GM12878 (cell line): Measurements from ENCODE around the gene DTD1. TPM values are rescaled to one million over a fixed set of nuclear protein-coding genes. Genes with fewer than 3 reads are reported as not detected.

Experiments used
- ATAC-seq: fragments of 200-7000 bp; cut with Tn5 transposase; 3 replicates; pipeline ENCODE4 v1.9.1; 2020; ENCODE audit warnings: mild to moderate bottlenecking, moderate library complexity
- BruUV-seq: library from RNA; stranded (reverse); fragments of 400-500 nt; replicated peaks from 2 replicates; lab custom pipeline; 2021; lab: Mats Ljungman, UMichigan
- CTCF ChIA-PET: fragments of 300-600 bp; sonication (Branson Sonifier 250); formaldehyde crosslinking; extraction: SDS; loops from one replicate; lab custom pipeline; 2021; ENCODE audit warnings: inconsistent platforms; lab: Yijun Ruan, JAX
- POLR2A ChIA-PET: fragments of 350-600 bp; formaldehyde crosslinking; extraction: SDS; loops from one replicate; lab custom pipeline; 2021; ENCODE audit warnings: inconsistent platforms; lab: Charles Lee
- RAD21 ChIA-PET: fragments of 300-600 bp; sonication (Branson Sonifier 250); formaldehyde crosslinking; loops from one replicate; lab custom pipeline; 2023; ENCODE audit warnings: antibody characterized with exemption; ENCODE audit not compliant: unreplicated experiment; lab: Charles Lee
- SMC1A ChIA-PET: fragments of 300-600 bp; sonication (Branson Sonifier 250); formaldehyde crosslinking; loops from one replicate; lab custom pipeline; 2023; ENCODE audit not compliant: unreplicated experiment, uncharacterized antibody; lab: Charles Lee
- DNase-seq: peaks from one replicate; pipeline ENCODE4 v3.0.0-alpha.2; 2011; ENCODE audit warnings: low read depth, low spot score
- FAIRE-seq: peaks from 3 replicates; lab custom pipeline; 2011; peaks lifted over from hg19 to GRCh38; lab: Jason Lieb, UNC
- H2AFZ ChIP-seq: 2 replicates; pipeline ENCODE4 v1.6.0; 2011; ENCODE audit warnings: low read depth, low read length, control low read depth; ENCODE audit not compliant: control insufficient read depth
- H3K27ac ChIP-seq: 2 replicates; pipeline ENCODE4 v1.5.1; 2011; ENCODE audit warnings: control low read depth; ENCODE audit not compliant: control insufficient read depth, insufficient read depth
- H3K27me3 ChIP-seq, 2 experiments: replicated peaks in 1 of 2; 2 replicates each; pipeline versions ENCODE4 v1.6.0 to v1.6.1; 2011; ENCODE audit warnings: low read length in 1 of 2; ENCODE audit not compliant: control insufficient read depth in 2 of 2, insufficient read depth in 2 of 2
- H3K36me3 ChIP-seq, 2 experiments: 2 replicates each; pipeline ENCODE4 v1.5.1; 2011; ENCODE audit warnings: low read length in 1 of 2; ENCODE audit not compliant: control insufficient read depth in 2 of 2, insufficient read depth in 2 of 2
- H3K4me1 ChIP-seq: 2 replicates; pipeline ENCODE4 v1.6.1; 2011; ENCODE audit warnings: mild to moderate bottlenecking, low read length, moderate library complexity, mixed read lengths; ENCODE audit not compliant: control insufficient read depth, insufficient read depth
- H3K4me2 ChIP-seq: 2 replicates; pipeline ENCODE4 v1.6.0; 2011; ENCODE audit warnings: control low read depth; ENCODE audit not compliant: control insufficient read depth, insufficient read depth
- H3K4me3 ChIP-seq: fragments of 200-600 bp; sonication (generic); 2 replicates; pipeline ENCODE4 v1.5.1; 2016
- H3K79me2 ChIP-seq: 2 replicates; pipeline ENCODE4 v1.6.0; 2011; ENCODE audit warnings: low read length; ENCODE audit not compliant: control insufficient read depth, insufficient read depth
- H3K9ac ChIP-seq: 2 replicates; pipeline ENCODE4 v1.8.0; 2011; ENCODE audit warnings: low read length, control low read depth, mixed read lengths; ENCODE audit not compliant: control insufficient read depth, insufficient read depth
- H3K9me3 ChIP-seq: replicated peaks from 3 replicates; pipeline ENCODE4 v1.5.1; 2011; ENCODE audit warnings: mild to moderate bottlenecking, low read length; ENCODE audit not compliant: control insufficient read depth, insufficient read depth
- H4K20me1 ChIP-seq: 2 replicates; pipeline ENCODE4 v1.6.0; 2011; ENCODE audit not compliant: control insufficient read depth, insufficient read depth
- CBFB ChIP-seq: IDR thresholded peaks from 2 replicates; pipeline ENCODE4 v1.6.1; 2016; ENCODE audit warnings: antibody characterized with exemption, low read depth
- NFXL1 ChIP-seq: fragments of 450-650 bp; IDR thresholded peaks from 2 replicates; pipeline ENCODE4 v1.6.1; 2017; ENCODE audit warnings: antibody characterized with exemption, mild to moderate bottlenecking, borderline replicate concordance
- NR2C2 ChIP-seq: IDR thresholded peaks from 2 replicates; pipeline ENCODE4 v1.6.1; 2011; ENCODE audit warnings: borderline replicate concordance, low read depth; ENCODE audit not compliant: control insufficient read depth, insufficient read length
- NR2F1 ChIP-seq: fragments of 450-650 bp; conservative IDR thresholded peaks from 2 replicates; pipeline ENCODE4 v1.6.1; 2017; ENCODE audit warnings: mild to moderate bottlenecking
- POLR2A ChIP-seq: IDR thresholded peaks from 2 replicates; pipeline ENCODE4 v1.6.1; 2011; ENCODE audit warnings: low read depth, mild to moderate bottlenecking, low read length
- RAD21 ChIP-seq: IDR thresholded peaks from 2 replicates; pipeline ENCODE4 v1.6.1; 2011; ENCODE audit warnings: mild to moderate bottlenecking, low read depth, low read length, moderate library complexity; ENCODE audit not compliant: insufficient read depth
- RAD51 ChIP-seq: fragments of 450-650 bp; IDR thresholded peaks from 2 replicates; pipeline ENCODE4 v1.6.1; 2016; ENCODE audit warnings: moderate library complexity, mild to moderate bottlenecking, inconsistent platforms
- SUZ12 ChIP-seq: fragments of 200-600 bp; sonication (generic); IDR thresholded peaks from one replicate; pipeline ENCODE4 v1.6.1; 2018; ENCODE audit warnings: antibody characterized with exemption, mild to moderate bottlenecking; ENCODE audit not compliant: unreplicated experiment
- TCF7 ChIP-seq: IDR thresholded peaks from 2 replicates; pipeline ENCODE4 v1.6.1; 2014; ENCODE audit warnings: antibody characterized with exemption, borderline replicate concordance
- ZSCAN29 ChIP-seq: fragments of 450-650 bp; IDR thresholded peaks from 2 replicates; pipeline ENCODE4 v1.6.1; 2017; ENCODE audit warnings: mild to moderate bottlenecking, moderate library complexity
- ZZZ3 ChIP-seq: IDR thresholded peaks from 2 replicates; pipeline ENCODE4 v1.6.1; 2011; ENCODE audit warnings: low read depth; ENCODE audit not compliant: control insufficient read depth, insufficient read length
- WGBS: methylation state at CpG from one replicate; pipeline ENCODE4 v1.1.6; 2016; ENCODE audit warnings: low lambda C conversion rate; ENCODE audit not compliant: insufficient replicate concordance, insufficient coverage; ENCODE audit errors: missing lambda C conversion rate; 5-methylcytosine and 5-hydroxymethylcytosine counted together
- in situ Hi-C: fragments of 300-500 bp; cut with MboI; formaldehyde crosslinking; loops from 9 replicates; pipeline ENCODE4 v1.14.3; 2018; ENCODE audit warnings: mixed read lengths
- intact Hi-C: fragments of 100-400 bp; cut with micrococcal nuclease; formaldehyde crosslinking; loops from one replicate; pipeline ENCODE4 v1.14.2; 2022; ENCODE audit not compliant: unreplicated experiment
- polyA plus RNA-seq, 11 experiments: library from polyadenylated mRNA; depleted of rRNA in 4 of 11; unstranded in 6 of 11; stranded (reverse) in 5 of 11; fragments of >200 nt; fragmentation: Nextera tagmentation in 4 of 11; fragmentation: Illumina TruSeq in 1 of 11; extraction: Ambion mirVana in 4 of 11; extraction: Trizol in 1 of 11; gene quantifications; 1 replicate in 1 of 11; 2 replicates in 10 of 11; pipeline versions ENCODE4 v1.2.1 to v1.2.3, GENCODE V29; 2011 to 2016; ENCODE audit warnings: inconsistent platforms in 2 of 11, missing spikeins in 2 of 11, low read depth in 1 of 11
- total RNA-seq, 4 experiments: library from RNA; depleted of rRNA in 3 of 4; stranded (reverse); fragments of >200 nt in 3 of 4; fragmentation: Illumina TruSeq in 1 of 4; extraction: Trizol in 1 of 4; gene quantifications; 2 replicates each; pipeline versions ENCODE4 v1.2.1 to v1.2.3, GENCODE V29; 2013 to 2021
- TF ChIP-seq, protein P1 (sequence below): fragments of 450-650 bp; formaldehyde crosslinking; IDR thresholded peaks from 2 replicates; pipeline ENCODE4 v1.4.0; 2022; ENCODE audit warnings: mild to moderate bottlenecking, moderate library complexity
- TF ChIP-seq, protein P2 (sequence below): IDR thresholded peaks from 2 replicates; pipeline ENCODE4 v1.6.1; 2011; ENCODE audit warnings: low read depth, low read length, improper control_type of control experiment, borderline replicate concordance
- TF ChIP-seq, protein P3 (sequence below): fragments of 450-650 bp; IDR thresholded peaks from 2 replicates; pipeline ENCODE4 v1.6.1; 2017; ENCODE audit warnings: low read depth, mild to moderate bottlenecking, moderate library complexity
- TF ChIP-seq, protein P4 (sequence below): IDR thresholded peaks from 2 replicates; pipeline ENCODE4 v1.6.1; 2012; ENCODE audit warnings: low read depth, low read length, improper control_type of control experiment

DTD1 gene
- total and polyA plus RNA-seq, 10 of the 15 experiments (the other 5 are each of a cell fraction or from before 2014, with no cell fraction given) = 24.3 to 99.8 (median 63.3) TPM

DNA sequence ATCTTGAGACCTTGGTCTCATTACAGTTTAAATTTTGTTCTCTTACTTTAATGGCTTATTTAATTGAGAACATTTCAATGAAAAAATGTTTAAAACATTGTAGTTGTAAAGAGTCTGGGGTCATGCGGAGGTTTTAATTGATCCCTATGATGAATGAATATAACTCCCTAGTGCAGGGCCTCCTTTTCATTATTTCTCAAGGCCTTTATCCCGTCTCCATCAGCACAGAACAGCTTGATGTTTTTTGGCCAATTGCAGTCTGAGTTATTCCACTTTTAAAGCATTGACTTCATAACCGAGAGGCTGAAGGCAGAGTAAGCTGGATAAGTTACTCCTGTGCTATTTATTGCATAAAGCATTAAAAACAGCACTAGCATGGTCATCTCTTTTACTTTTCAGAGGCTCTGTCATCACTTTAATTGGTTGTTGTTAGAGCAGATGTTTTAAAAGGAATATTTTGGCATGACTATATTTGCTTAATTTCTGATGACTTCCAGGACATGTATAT, 83.4 kb downstream of the DTD1 start:
- H3K27me3 ChIP-seq = no peaks in the 10 kb centered on the region
- no peak overlapping the region for H3K9ac ChIP-seq
- 99% methylated on average over 3 of the region's 3 CpGs for WGBS
- no peak overlapping the region for H2AFZ ChIP-seq
- no peak overlapping the region for H3K4me2 ChIP-seq
- H3K4me1 ChIP-seq = no peaks in the 10 kb centered on the region
- RAD21 ChIA-PET = no interaction called here
- H3K79me2 ChIP-seq = no peaks in the 10 kb centered on the region
- no peak overlapping the region for H3K27ac ChIP-seq
- POLR2A ChIA-PET = no interaction called here
- SMC1A ChIA-PET = interaction anchor here (1.1 to 1.8 kb wide), 3 partner anchors 10 to 47 kb away, joined by 3 to 4 read pairs (median 4); no protein-coding TSS in a partner anchor
- H3K36me3 ChIP-seq = no peaks in the 10 kb centered on the region
- BruUV-seq = no TSS peak
- no peaks in the 10 kb centered on the region for H4K20me1 ChIP-seq
- no peak for ATAC-seq
- in situ Hi-C loops = no loop called here
- no peak for DNase-seq
- H3K9me3 ChIP-seq = no peaks in the 10 kb centered on the region
- intact Hi-C loops = no loop called here
- H3K4me3 ChIP-seq = no peak overlapping the region
- TF ChIP-seq ZZZ3 (no peak), NR2F1 (no peak), NR2C2 (no peak), TCF7 (no peak), SUZ12 (no peak), CBFB (no peak), POLR2A (no peak), RAD51 (no peak), RAD21 (no peak), NFXL1 (no peak), ZSCAN29 (no peak)
- TF ChIP-seq, protein P1, sequence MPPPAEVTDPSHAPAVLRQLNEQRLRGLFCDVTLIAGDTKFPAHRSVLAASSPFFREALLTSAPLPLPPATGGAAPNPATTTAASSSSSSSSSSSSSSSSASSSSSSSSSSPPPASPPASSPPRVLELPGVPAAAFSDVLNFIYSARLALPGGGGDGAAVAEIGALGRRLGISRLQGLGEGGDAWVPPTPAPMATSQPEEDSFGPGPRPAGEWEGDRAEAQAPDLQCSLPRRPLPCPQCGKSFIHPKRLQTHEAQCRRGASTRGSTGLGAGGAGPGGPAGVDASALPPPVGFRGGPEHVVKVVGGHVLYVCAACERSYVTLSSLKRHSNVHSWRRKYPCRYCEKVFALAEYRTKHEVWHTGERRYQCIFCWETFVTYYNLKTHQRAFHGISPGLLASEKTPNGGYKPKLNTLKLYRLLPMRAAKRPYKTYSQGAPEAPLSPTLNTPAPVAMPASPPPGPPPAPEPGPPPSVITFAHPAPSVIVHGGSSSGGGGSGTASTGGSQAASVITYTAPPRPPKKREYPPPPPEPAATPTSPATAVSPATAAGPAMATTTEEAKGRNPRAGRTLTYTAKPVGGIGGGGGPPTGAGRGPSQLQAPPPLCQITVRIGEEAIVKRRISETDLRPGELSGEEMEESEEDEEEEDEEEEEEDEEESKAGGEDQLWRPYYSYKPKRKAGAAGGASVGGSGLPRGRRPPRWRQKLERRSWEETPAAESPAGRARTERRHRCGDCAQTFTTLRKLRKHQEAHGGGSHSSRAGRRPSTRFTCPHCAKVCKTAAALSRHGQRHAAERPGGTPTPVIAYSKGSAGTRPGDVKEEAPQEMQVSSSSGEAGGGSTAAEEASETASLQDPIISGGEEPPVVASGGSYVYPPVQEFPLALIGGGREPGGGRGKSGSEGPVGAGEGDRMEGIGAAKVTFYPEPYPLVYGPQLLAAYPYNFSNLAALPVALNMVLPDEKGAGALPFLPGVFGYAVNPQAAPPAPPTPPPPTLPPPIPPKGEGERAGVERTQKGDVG (CRISPR knock-in tag) = no peak
- TF ChIP-seq, protein P2, sequence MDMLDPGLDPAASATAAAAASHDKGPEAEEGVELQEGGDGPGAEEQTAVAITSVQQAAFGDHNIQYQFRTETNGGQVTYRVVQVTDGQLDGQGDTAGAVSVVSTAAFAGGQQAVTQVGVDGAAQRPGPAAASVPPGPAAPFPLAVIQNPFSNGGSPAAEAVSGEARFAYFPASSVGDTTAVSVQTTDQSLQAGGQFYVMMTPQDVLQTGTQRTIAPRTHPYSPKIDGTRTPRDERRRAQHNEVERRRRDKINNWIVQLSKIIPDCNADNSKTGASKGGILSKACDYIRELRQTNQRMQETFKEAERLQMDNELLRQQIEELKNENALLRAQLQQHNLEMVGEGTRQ = no peak
- TF ChIP-seq, protein P3, sequence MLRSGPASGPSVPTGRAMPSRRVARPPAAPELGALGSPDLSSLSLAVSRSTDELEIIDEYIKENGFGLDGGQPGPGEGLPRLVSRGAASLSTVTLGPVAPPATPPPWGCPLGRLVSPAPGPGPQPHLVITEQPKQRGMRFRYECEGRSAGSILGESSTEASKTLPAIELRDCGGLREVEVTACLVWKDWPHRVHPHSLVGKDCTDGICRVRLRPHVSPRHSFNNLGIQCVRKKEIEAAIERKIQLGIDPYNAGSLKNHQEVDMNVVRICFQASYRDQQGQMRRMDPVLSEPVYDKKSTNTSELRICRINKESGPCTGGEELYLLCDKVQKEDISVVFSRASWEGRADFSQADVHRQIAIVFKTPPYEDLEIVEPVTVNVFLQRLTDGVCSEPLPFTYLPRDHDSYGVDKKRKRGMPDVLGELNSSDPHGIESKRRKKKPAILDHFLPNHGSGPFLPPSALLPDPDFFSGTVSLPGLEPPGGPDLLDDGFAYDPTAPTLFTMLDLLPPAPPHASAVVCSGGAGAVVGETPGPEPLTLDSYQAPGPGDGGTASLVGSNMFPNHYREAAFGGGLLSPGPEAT = no peak
- TF ChIP-seq, protein P4, sequence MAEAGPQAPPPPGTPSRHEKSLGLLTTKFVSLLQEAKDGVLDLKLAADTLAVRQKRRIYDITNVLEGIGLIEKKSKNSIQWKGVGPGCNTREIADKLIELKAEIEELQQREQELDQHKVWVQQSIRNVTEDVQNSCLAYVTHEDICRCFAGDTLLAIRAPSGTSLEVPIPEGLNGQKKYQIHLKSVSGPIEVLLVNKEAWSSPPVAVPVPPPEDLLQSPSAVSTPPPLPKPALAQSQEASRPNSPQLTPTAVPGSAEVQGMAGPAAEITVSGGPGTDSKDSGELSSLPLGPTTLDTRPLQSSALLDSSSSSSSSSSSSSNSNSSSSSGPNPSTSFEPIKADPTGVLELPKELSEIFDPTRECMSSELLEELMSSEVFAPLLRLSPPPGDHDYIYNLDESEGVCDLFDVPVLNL = no peak
- CTCF ChIA-PET = no interaction called here
- FAIRE-seq = no peak
